Glutamatergic neuron (in vitro differentiated cells): ENCODE results near the gene CIITA. TPM values are rescaled to one million over a fixed set of nuclear protein-coding genes. Genes with fewer than 3 reads are reported as not detected.
"Not testable (repeated sequence)": the region's sequence is repeated elsewhere in the genome, so short reads cannot be mapped to it uniquely, and the experiment has no call there.

Experiments used
- DNase-seq: peaks from one replicate; pipeline ENCODE4 v3.0.0; 2022
- H3K27ac Mint-ChIP-seq: one replicate; pipeline ENCODE4 v1.8.0; 2020; ENCODE audit warnings: mild to moderate bottlenecking, mixed read lengths, inconsistent platforms; ENCODE audit not compliant: unreplicated experiment
- H3K27me3 Mint-ChIP-seq: one replicate; pipeline ENCODE4 v1.8.0; 2020; ENCODE audit warnings: mild to moderate bottlenecking, moderate library complexity, mixed read lengths, inconsistent platforms; ENCODE audit not compliant: unreplicated experiment
- H3K36me3 Mint-ChIP-seq: one replicate; pipeline ENCODE4 v1.8.0; 2020; ENCODE audit warnings: mild to moderate bottlenecking, mixed read lengths, inconsistent platforms; ENCODE audit not compliant: unreplicated experiment
- H3K4me1 Mint-ChIP-seq: one replicate; pipeline ENCODE4 v1.8.0; 2020; ENCODE audit warnings: mild to moderate bottlenecking, low read depth, mixed read lengths, inconsistent platforms; ENCODE audit not compliant: unreplicated experiment
- H3K4me3 Mint-ChIP-seq: one replicate; pipeline ENCODE4 v1.8.0; 2020; ENCODE audit warnings: mild to moderate bottlenecking, mixed read lengths, inconsistent platforms; ENCODE audit not compliant: unreplicated experiment
- H3K9me3 Mint-ChIP-seq: one replicate; pipeline ENCODE4 v1.8.0; 2020; ENCODE audit warnings: mild to moderate bottlenecking, moderate library complexity, mixed read lengths, inconsistent platforms; ENCODE audit not compliant: unreplicated experiment
- total RNA-seq: library from RNA; stranded (reverse); fragmentation: NEBNext Ultra II Directional; extraction: Animal tissue kit (Norgen Biotek cat#: 25700); gene quantifications from one replicate; pipeline ENCODE4 v1.2.1, GENCODE V29; 2021; ENCODE audit not compliant: unreplicated experiment
- TF ChIP-seq, protein P1 (sequence below): fragments of 200-600 bp; sonication (generic); IDR thresholded peaks from one replicate; pipeline ENCODE4 v1.5.0; 2021; ENCODE audit not compliant: partially characterized antibody, unreplicated experiment

CIITA gene
- total RNA-seq, 1 donor from 2014 or later = 0.69 TPM

DNA sequence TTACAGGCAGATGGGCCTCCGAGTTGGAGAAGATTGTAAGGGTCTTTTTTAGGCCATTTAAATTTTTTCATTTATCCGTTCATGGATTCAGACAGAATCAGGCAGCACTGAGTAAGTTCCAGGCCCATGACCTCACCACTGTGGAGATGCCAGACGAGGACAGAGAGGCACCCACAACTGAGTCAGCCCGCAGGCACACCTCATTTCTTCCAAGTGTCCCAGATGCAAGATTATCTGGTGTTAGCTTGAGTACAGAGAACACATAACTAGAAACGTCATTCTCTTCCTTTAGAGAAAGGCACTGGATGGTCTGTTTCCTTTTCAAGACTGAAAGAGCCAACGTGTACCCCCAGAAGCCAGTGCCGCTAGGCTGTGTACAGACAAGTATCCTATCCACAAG is 84.2 kb downstream of the CIITA start:
- DNase-seq = no peak
- Mint-ChIP-seq H3K27ac (no peak overlapping the region), H3K27me3 (peaks cover 3% of the 10 kb centered on the region), H3K36me3 (no peaks in the 10 kb centered on the region), H3K9me3 (peaks cover 2% of the 10 kb centered on the region), H3K4me1 (peaks cover 24% of the 10 kb centered on the region), H3K4me3 (no peak overlapping the region)
- TF ChIP-seq, protein P1, sequence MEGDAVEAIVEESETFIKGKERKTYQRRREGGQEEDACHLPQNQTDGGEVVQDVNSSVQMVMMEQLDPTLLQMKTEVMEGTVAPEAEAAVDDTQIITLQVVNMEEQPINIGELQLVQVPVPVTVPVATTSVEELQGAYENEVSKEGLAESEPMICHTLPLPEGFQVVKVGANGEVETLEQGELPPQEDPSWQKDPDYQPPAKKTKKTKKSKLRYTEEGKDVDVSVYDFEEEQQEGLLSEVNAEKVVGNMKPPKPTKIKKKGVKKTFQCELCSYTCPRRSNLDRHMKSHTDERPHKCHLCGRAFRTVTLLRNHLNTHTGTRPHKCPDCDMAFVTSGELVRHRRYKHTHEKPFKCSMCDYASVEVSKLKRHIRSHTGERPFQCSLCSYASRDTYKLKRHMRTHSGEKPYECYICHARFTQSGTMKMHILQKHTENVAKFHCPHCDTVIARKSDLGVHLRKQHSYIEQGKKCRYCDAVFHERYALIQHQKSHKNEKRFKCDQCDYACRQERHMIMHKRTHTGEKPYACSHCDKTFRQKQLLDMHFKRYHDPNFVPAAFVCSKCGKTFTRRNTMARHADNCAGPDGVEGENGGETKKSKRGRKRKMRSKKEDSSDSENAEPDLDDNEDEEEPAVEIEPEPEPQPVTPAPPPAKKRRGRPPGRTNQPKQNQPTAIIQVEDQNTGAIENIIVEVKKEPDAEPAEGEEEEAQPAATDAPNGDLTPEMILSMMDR = no peak

DNA sequence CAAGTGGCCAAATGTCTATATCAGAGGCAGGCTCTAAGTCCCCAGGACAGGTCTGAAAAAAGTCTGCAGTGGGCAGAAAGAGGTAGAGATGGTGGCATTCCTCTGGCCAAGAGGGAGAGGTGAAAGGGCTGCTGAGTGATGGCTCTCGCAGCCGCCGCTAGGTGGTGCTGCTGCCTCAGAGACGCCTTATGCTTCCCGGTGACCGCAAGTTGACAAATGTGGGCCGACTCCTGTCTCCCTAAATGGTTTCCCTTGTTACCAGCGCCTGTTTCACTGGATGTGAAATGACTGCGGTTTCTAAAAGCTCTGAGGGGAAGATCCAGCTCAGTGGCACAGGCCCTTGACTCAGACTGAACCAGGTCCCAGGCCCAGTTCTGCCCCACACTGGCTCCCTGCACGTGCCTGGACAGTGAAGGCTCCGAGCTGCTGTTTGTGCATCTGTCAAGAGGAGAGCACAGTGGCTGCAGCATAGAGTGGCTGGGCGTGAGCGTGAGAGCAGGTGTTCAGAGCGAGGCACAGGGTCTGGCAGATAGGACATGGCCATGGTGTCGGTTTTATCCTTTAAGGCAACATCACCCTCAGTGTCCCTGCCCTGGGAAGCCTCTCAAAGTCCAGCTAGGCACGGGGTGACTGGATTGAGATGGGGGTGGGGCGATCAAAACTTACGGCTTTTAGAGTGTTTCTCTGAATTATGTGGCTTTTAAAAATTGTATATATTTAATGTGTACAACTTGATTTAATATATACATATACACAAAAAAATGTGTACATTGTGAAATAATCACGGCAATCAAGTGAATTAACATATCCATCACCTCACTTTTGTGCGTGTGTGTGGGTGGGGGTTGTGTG is 87.3 kb downstream of the CIITA start:
- DNase-seq = peak; percentile 92
- H3K27ac Mint-ChIP-seq = peak overlapping the region; percentile 82
- H3K36me3 Mint-ChIP-seq = no peaks in the 10 kb centered on the region
- H3K27me3 Mint-ChIP-seq = peaks cover 3% of the 10 kb centered on the region
- peaks cover 13% of the 10 kb centered on the region for H3K4me1 Mint-ChIP-seq
- H3K4me3 Mint-ChIP-seq = peak overlapping the region; percentile 54
- H3K9me3 Mint-ChIP-seq = peaks cover 2% of the 10 kb centered on the region
- TF ChIP-seq, protein P1 = peak; percentile 89

DNA sequence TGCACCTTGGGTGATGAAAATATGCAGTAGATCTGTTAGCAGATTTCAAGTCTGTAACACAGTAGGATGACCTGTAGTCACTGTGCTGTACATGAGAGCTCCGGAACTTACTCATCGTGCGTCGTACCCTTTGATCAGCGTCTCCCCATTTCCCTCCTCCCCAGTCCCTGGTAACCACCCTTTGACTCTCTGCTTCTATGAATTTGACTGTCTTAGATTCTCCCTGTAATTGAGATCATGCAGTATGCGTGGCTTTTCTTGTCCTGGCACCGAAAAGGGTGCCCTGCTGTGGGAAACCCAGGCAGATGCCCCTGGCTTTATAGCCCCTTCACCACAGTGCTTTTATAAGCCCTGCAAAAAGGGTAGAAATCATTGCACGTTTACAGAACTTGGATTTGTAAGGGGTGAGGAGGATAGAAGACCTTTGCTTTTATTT is 87.9 kb downstream of the CIITA start:
- Mint-ChIP-seq H3K4me3 (no peak overlapping the region), H3K36me3 (no peaks in the 10 kb centered on the region), H3K4me1 (peaks cover 13% of the 10 kb centered on the region), H3K9me3 (peaks cover 2% of the 10 kb centered on the region), H3K27ac (peak overlapping the region; percentile 30), H3K27me3 (peaks cover 3% of the 10 kb centered on the region)
- TF ChIP-seq, protein P1 = no peak
- DNase-seq = no peak

DNA sequence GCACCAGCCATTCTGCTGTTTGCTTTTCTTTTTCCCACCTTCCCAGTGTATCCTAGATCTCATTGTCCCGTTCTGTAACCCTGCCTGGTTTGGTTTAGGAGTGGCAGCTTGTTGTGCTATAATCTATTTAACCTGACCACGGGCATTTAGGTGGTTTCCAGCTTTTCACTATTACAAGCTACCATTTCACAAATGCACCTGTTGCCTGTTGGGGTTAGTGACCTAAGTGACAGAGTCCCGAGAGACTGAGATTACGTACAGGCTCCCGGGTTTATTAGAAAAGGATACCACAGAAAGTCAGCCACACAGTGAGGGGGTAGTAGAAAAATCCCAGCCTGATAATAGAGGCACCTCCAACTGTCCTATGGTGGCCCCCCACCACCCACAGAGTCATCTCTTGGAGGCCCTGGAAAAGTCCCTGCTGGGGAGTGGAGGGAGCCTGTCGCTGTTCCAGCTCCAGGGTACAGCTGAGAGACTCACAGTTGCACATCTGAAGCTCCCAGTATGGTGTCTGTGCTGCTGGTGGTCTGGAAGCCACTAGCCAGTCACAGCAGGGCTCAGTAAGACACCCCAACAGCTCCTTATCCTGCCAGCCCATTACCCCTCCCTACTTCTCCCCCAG is 88.5 kb downstream of the CIITA start:
- Mint-ChIP-seq H3K27me3 (peaks cover 3% of the 10 kb centered on the region), H3K36me3 (no peaks in the 10 kb centered on the region), H3K4me3 (no peak overlapping the region), H3K9me3 (no peaks in the 10 kb centered on the region), H3K27ac (no peak overlapping the region), H3K4me1 (peaks cover 13% of the 10 kb centered on the region)
- TF ChIP-seq, protein P1 = no peak
- DNase-seq = no peak

DNA sequence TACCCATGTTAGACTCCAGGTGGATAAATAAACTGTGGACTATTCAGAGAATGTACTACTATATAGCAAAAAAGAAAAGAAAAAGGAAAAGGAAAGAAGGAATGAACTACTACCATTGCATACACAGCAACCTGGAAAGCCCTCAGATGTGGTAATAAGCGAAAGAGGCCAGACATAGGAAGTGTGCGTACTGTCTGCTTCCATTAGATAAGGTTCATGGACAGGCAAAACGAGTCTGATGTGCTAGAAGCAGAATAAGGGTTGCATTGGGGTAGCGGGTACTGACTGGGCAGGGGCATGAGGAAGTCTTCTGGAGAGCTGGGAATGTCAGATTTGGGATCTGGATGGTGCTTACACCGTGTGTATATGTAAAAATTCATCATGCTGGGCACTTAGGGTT is 89.1 kb downstream of the CIITA start:
- DNase-seq = no peak
- Mint-ChIP-seq H3K36me3 (no peaks in the 10 kb centered on the region), H3K27ac (no peak overlapping the region), H3K27me3 (peaks cover 3% of the 10 kb centered on the region), H3K9me3 (peaks cover 1% of the 10 kb centered on the region), H3K4me3 (no peak overlapping the region), H3K4me1 (peaks cover 9% of the 10 kb centered on the region)
- TF ChIP-seq, protein P1 = no peak

DNA sequence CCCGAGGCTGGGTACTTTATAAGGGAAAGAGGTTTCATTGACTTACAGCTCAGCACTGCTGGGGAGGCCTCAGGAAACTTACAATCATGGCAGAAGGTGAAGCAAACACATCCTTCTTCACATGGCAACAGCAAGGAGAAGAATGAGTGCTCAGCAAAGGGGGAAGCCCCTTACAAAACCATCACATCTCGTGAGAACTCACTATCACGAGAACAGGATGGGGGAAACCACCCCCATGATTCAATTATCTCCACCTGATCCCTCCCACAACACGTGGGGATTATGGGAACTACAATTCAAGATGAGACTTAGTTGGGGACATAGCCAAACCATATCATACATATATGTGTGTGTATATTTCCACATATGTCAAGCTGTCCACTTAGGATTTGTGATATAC is 89.6 kb downstream of the CIITA start:
- not testable (repeated sequence) for H3K27ac Mint-ChIP-seq, DNase-seq, H3K27me3 Mint-ChIP-seq, H3K9me3 Mint-ChIP-seq, H3K36me3 Mint-ChIP-seq, H3K4me3 Mint-ChIP-seq
- H3K4me1 Mint-ChIP-seq = peaks cover 10% of the 10 kb centered on the region
